ENCODE data around the gene ZNF77. TPM values are rescaled to one million over a fixed set of nuclear protein-coding genes. Genes with fewer than 3 reads are reported as not detected.
A peak's percentile ranks its signal among the peaks of the same experiment; 100 is the strongest.

The ZNF77 gene
- total RNA-seq, 2 donors from 2014 or later = 4.6 to 7.1 TPM

DNA sequence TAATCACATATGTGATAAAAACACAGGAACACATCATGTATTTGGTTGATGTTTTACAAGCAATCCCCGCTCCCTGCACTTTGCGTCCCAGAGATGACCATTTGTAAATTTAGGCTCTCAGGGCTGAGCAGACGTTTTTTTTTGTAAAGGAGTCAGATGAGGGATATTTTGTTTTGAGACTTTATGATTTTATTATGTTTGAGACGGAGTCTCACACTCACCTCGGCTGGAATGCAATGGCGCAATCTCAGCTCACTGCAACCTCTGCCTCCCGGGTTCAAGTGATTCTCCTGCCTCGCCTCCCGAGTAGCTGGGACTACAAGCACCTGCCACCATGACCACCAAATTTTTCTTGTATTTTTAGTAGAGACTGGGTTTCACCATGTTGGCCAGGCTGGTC lies 34.0 kb upstream of the ZNF77 start:
- Mint-ChIP-seq H3K4me1 (peaks cover 24% of the 10 kb centered on the region), H3K4me3 (no peak overlapping the region), H3K27ac (no peak overlapping the region), H3K9me3 (no peaks in the 10 kb centered on the region), H3K36me3 (ENCODE audit: low read depth) (no peaks in the 10 kb centered on the region), H3K27me3 (ENCODE audit: insufficient read depth) (peaks cover 63% of the 10 kb centered on the region)
- Histone ChIP-seq H3K4me1 (ENCODE audit: control insufficient read depth, insufficient read depth, low read length) (peaks cover 5% of the 10 kb centered on the region), H3K9me3 (ENCODE audit: control insufficient read depth, low read length) (no peaks in the 10 kb centered on the region), H3K27me3 (ENCODE audit: control insufficient read depth, insufficient read depth, low read length, poor library complexity, severe bottlenecking) (peaks cover 8% of the 10 kb centered on the region), H3K36me3 (ENCODE audit: control insufficient read depth, insufficient read depth, low read length) (no peaks in the 10 kb centered on the region), H3K4me3 (ENCODE audit: low read length) (no peak overlapping the region), H3K27ac (ENCODE audit: low read depth, low read length) (no peak overlapping the region), H3K9ac (ENCODE audit: extremely low read depth, low read length, poor library complexity, severe bottlenecking) (no peak overlapping the region)
- 89 to 91% methylated on average over 9 of the region's 9 CpGs for WGBS, 2 experiments (ENCODE audit: insufficient coverage in 1 of 2, insufficient read length in 1 of 2)
- TF ChIP-seq, protein P1, sequence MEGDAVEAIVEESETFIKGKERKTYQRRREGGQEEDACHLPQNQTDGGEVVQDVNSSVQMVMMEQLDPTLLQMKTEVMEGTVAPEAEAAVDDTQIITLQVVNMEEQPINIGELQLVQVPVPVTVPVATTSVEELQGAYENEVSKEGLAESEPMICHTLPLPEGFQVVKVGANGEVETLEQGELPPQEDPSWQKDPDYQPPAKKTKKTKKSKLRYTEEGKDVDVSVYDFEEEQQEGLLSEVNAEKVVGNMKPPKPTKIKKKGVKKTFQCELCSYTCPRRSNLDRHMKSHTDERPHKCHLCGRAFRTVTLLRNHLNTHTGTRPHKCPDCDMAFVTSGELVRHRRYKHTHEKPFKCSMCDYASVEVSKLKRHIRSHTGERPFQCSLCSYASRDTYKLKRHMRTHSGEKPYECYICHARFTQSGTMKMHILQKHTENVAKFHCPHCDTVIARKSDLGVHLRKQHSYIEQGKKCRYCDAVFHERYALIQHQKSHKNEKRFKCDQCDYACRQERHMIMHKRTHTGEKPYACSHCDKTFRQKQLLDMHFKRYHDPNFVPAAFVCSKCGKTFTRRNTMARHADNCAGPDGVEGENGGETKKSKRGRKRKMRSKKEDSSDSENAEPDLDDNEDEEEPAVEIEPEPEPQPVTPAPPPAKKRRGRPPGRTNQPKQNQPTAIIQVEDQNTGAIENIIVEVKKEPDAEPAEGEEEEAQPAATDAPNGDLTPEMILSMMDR (conservative IDR thresholded peaks at IDR 0.05) = no peak
- DNase-seq = no peak

DNA sequence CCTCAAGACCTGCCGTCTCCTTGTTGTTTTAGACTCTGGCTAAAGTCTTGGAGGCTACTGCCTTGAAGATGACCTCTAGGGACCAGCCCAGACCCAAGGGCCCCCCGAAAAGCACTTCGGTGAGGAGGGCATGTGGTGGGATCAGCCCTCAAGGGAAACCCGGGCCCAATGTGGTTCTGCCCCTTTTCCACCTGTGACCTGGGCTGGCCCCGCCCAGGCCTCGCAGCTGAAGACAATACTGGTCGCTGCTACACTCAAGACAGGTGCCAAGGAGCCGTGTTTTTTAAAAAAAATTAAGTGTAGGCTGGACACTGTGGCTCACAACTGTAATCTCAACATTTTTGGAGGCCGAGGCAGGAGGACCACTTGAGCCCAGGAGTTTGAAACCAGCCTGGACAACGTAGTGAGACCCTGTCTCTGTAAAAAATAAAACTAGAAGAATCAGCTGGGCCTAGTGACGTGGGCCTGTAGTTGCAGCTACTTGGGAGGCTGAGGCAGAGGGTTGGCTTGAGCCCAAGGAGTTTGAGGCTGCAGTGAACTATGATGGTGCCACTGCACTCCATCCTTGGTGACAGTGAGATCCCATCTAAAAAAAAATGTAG lies 33.5 kb upstream of the ZNF77 start:
- no peak overlapping the region for H3K9ac ChIP-seq (ENCODE audit: extremely low read depth, low read length, poor library complexity, severe bottlenecking)
- peak overlapping the region; percentile 80 for H3K4me3 ChIP-seq (ENCODE audit: low read length)
- TF ChIP-seq, protein P1 (conservative IDR thresholded peaks at IDR 0.05) = no peak
- peaks cover 5% of the 10 kb centered on the region for H3K4me1 ChIP-seq (ENCODE audit: control insufficient read depth, insufficient read depth, low read length)
- peak overlapping the region; percentile 72 for H3K4me3 Mint-ChIP-seq
- H3K4me1 Mint-ChIP-seq = peaks cover 21% of the 10 kb centered on the region
- 70 to 83% methylated on average over 9 to 11 of the region's 11 CpGs for WGBS, 2 experiments (ENCODE audit: insufficient coverage in 1 of 2, insufficient read length in 1 of 2)
- peaks cover 64% of the 10 kb centered on the region for H3K27me3 Mint-ChIP-seq (ENCODE audit: insufficient read depth)
- no peaks in the 10 kb centered on the region for H3K9me3 ChIP-seq (ENCODE audit: control insufficient read depth, low read length)
- no peaks in the 10 kb centered on the region for H3K9me3 Mint-ChIP-seq
- peaks cover 8% of the 10 kb centered on the region for H3K27me3 ChIP-seq (ENCODE audit: control insufficient read depth, insufficient read depth, low read length, poor library complexity, severe bottlenecking)
- H3K27ac Mint-ChIP-seq = no peak overlapping the region
- no peak overlapping the region for H3K27ac ChIP-seq (ENCODE audit: low read depth, low read length)
- no peaks in the 10 kb centered on the region for H3K36me3 Mint-ChIP-seq (ENCODE audit: low read depth)
- no peak for DNase-seq
- no peaks in the 10 kb centered on the region for H3K36me3 ChIP-seq (ENCODE audit: control insufficient read depth, insufficient read depth, low read length)

DNA sequence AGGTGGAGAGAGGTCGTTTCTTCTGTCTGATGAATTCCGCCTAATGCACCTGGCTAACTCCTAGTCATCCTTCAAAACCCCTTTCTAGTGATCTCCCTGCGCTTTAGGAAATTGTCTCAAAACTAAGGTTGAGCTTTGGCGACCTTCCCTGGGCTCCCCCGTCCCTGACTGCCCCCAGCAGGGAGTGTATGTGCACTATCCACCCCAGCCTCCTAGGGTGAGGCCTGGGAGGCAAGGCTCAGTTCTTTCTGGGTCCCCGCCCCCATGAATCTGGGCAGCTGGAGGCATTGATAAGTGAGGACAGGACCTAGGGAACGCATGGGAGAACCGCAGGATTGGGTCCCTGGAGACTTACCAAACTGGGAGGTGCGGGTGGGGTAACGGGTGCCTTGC lies 33.0 kb upstream of the ZNF77 start:
- Mint-ChIP-seq H3K4me3 (peak overlapping the region; percentile 72), H3K4me1 (peaks cover 18% of the 10 kb centered on the region), H3K27ac (no peak overlapping the region), H3K9me3 (no peaks in the 10 kb centered on the region), H3K27me3 (ENCODE audit: insufficient read depth) (peaks cover 67% of the 10 kb centered on the region), H3K36me3 (ENCODE audit: low read depth) (no peaks in the 10 kb centered on the region)
- DNase-seq = peak; percentile 60
- H3K9ac ChIP-seq (ENCODE audit: extremely low read depth, low read length, poor library complexity, severe bottlenecking) = no peak overlapping the region
- H3K36me3 ChIP-seq (ENCODE audit: control insufficient read depth, insufficient read depth, low read length) = no peaks in the 10 kb centered on the region
- no peak overlapping the region for H3K27ac ChIP-seq (ENCODE audit: low read depth, low read length)
- no peaks in the 10 kb centered on the region for H3K9me3 ChIP-seq (ENCODE audit: control insufficient read depth, low read length)
- H3K27me3 ChIP-seq (ENCODE audit: control insufficient read depth, insufficient read depth, low read length, poor library complexity, severe bottlenecking) = peaks cover 8% of the 10 kb centered on the region
- peaks cover 5% of the 10 kb centered on the region for H3K4me1 ChIP-seq (ENCODE audit: control insufficient read depth, insufficient read depth, low read length)
- WGBS, 2 experiments (ENCODE audit: insufficient coverage in 1 of 2, insufficient read length in 1 of 2) = 27 to 32% methylated on average over 6 to 10 of the region's 10 CpGs
- TF ChIP-seq, protein P1 (conservative IDR thresholded peaks at IDR 0.05) = no peak
- H3K4me3 ChIP-seq (ENCODE audit: low read length) = peak overlapping the region; percentile 80

Measured in endodermal cell (in vitro differentiated cells).